Measurements from ENCODE around the gene CNTN1.
"Not testable (repeated sequence)": the region's sequence is repeated elsewhere in the genome, so short reads cannot be mapped to it uniquely, and the experiment has no call there.

- not testable (repeated sequence) for TF ChIP-seq CTCF (IDR thresholded peaks at IDR 0.05 in 4 of 5, conservative IDR thresholded peaks at IDR 0.05 in 1 of 5); POLR2A (IDR thresholded peaks at IDR 0.05)
Observed at GRCh38 chr12:41081241-41081640, 389.0 kb downstream of the CNTN1 start.

Measured in gastrocnemius medialis (tissue), 4 donors.